Panc1 (cell line): ENCODE measurements around the gene TSPAN14. TPM values are rescaled to one million over a fixed set of nuclear protein-coding genes. Genes with fewer than 3 reads are reported as not detected.
A peak's percentile ranks its signal among the peaks of the same experiment; 100 is the strongest.

ENCODE experiments used
- ATAC-seq: fragments of 200-7000 bp; cut with Tn5 transposase; 2 replicates; pipeline ENCODE4 v1.9.1; 2020; ENCODE audit warnings: mild to moderate bottlenecking, moderate library complexity
- BruUV-seq: library from RNA; stranded (reverse); fragments of 400-500 nt; replicated peaks from 2 replicates; lab custom pipeline; 2021; lab: Mats Ljungman, UMichigan
- CTCF ChIA-PET: fragments of 300-600 bp; sonication (Branson Sonifier 250); formaldehyde crosslinking; loops from one replicate; lab custom pipeline; 2022; ENCODE audit warnings: antibody characterized with exemption; lab: Charles Lee
- POLR2A ChIA-PET: fragments of 300-600 bp; sonication (Branson Sonifier 250); formaldehyde crosslinking; loops from one replicate; lab custom pipeline; 2022; ENCODE audit warnings: antibody characterized with exemption; lab: Charles Lee
- DNase-seq: peaks from one replicate; pipeline ENCODE4 v3.0.0-alpha.2; 2010; ENCODE audit warnings: low read depth, low spot score
- H3K27ac ChIP-seq: 2 replicates; pipeline ENCODE4 v1.5.1; 2011; ENCODE audit warnings: mild to moderate bottlenecking, low read length, inconsistent platforms
- H3K27me3 ChIP-seq: fragments of 200-500 bp; sonication (Bioruptor generic); 2 replicates; pipeline ENCODE4 v1.6.0; 2014; ENCODE audit warnings: low read length, inconsistent platforms; ENCODE audit not compliant: control insufficient read depth, insufficient read depth
- H3K36me3 ChIP-seq: fragments of 200-500 bp; sonication (Bioruptor generic); 2 replicates; pipeline ENCODE4 v1.5.1; 2014; ENCODE audit warnings: inconsistent platforms, mild to moderate bottlenecking, low read length, moderate library complexity; ENCODE audit not compliant: control insufficient read depth, insufficient read depth
- H3K4me1 ChIP-seq: 2 replicates; pipeline ENCODE4 v1.5.1; 2011; ENCODE audit warnings: inconsistent platforms, mild to moderate bottlenecking, low read length, moderate library complexity; ENCODE audit not compliant: control insufficient read depth, insufficient read depth
- H3K4me3 ChIP-seq, 2 experiments: 2 replicates each; pipeline ENCODE4 v1.5.1; 2011 to 2012; ENCODE audit warnings: low read depth in 2 of 2, low read length in 2 of 2, mild to moderate bottlenecking in 2 of 2, inconsistent platforms in 1 of 2, moderate library complexity in 1 of 2
- H3K9me3 ChIP-seq: fragments of 200-500 bp; sonication (Bioruptor generic); 2 replicates; pipeline ENCODE4 v1.5.1; 2014; ENCODE audit warnings: low read depth, mild to moderate bottlenecking, inconsistent platforms, low read length, moderate library complexity; ENCODE audit not compliant: control insufficient read depth, insufficient read depth
- CTCF ChIP-seq: fragments of 450-650 bp; IDR thresholded peaks from 2 replicates; pipeline ENCODE4 v1.5.1; 2017; ENCODE audit warnings: mild to moderate bottlenecking
- POLR2AphosphoS5 ChIP-seq: IDR thresholded peaks from 2 replicates; pipeline ENCODE4 v1.6.1; 2012; ENCODE audit warnings: mild to moderate bottlenecking, low read depth, low read length, moderate library complexity
- REST ChIP-seq, 2 experiments: IDR thresholded peaks; 2 replicates each; pipeline ENCODE4 v1.6.1; 2011 to 2012; ENCODE audit warnings: low read depth in 2 of 2, control low read depth in 1 of 2, low read length in 1 of 2, mild to moderate bottlenecking in 1 of 2, moderate library complexity in 1 of 2; ENCODE audit not compliant: insufficient read depth in 1 of 2
- SIN3A ChIP-seq: IDR thresholded peaks from 2 replicates; pipeline ENCODE4 v1.6.1; 2012; ENCODE audit warnings: low read depth, mild to moderate bottlenecking, low read length, moderate library complexity, borderline replicate concordance; ENCODE audit not compliant: insufficient read depth
- TCF7L2 ChIP-seq: IDR thresholded peaks from 2 replicates; pipeline ENCODE4 v1.6.1; 2011; ENCODE audit warnings: mild to moderate bottlenecking, low read depth, low read length, inconsistent platforms
- in situ Hi-C: cut with HindIII; loops from 2 replicates; pipeline ENCODE4 v1.10.0; 2016; ENCODE audit warnings: low sequenced_read_pairs, low pct_unique_long_range_greater_than_20kb
- intact Hi-C: fragments of 100-400 bp; cut with micrococcal nuclease; formaldehyde crosslinking; loops from one replicate; pipeline ENCODE4 v1.10.0; 2022; ENCODE audit not compliant: unreplicated experiment
- total RNA-seq: library from RNA; stranded (reverse); gene quantifications from one replicate; pipeline ENCODE4 v1.2.1, GENCODE V29; 2021; ENCODE audit not compliant: unreplicated experiment

TSPAN14 gene
- total RNA-seq, 1 experiment from 2014 or later = 39.0 TPM

GRCh38 chr10:80545258-80545881 lies 91.3 kb downstream of the TSPAN14 start:
- ATAC-seq (no peak), DNase-seq (no peak)
- Histone ChIP-seq H3K27ac (no peak overlapping the region), H3K4me1 (no peaks in the 10 kb centered on the region), H3K27me3 (peaks cover 2% of the 10 kb centered on the region; the same call in 1 of the 2 replicates), H3K36me3 (no peaks in the 10 kb centered on the region), H3K9me3 (no peaks in the 10 kb centered on the region), H3K4me3 (no peak overlapping the region)
- POLR2A ChIA-PET = no interaction called here
- TF ChIP-seq CTCF (no peak), POLR2AphosphoS5 (no peak), TCF7L2 (no peak), REST (IDR thresholded peaks at IDR 0.05; ENCODE audit: insufficient read depth in 1 of 2, low read depth in 2 of 2, low read length in 1 of 2) (no peak), SIN3A (no peak)
- no TSS peak for BruUV-seq
- CTCF ChIA-PET = no interaction called here
- intact Hi-C loops (no loop called here), in situ Hi-C loops (no loop called here)

- DNase-seq = no peak
- CTCF ChIA-PET = interaction anchor here (0.5 kb wide), 1 partner anchor 54 kb away, joined by 6 read pairs; no protein-coding TSS in a partner anchor
These were observed 98.1 kb downstream of the TSPAN14 start for GRCh38 chr10:80552151-80552646.

More at GRCh38 chr10:80552151-80552646, 98.1 kb downstream of the TSPAN14 start:
- in situ Hi-C loops (no loop called here), intact Hi-C loops (no loop called here)
- BruUV-seq = no TSS peak
- no peaks in the 10 kb centered on the region for H3K4me1 ChIP-seq
- H3K9me3 ChIP-seq = no peaks in the 10 kb centered on the region
- H3K36me3 ChIP-seq = no peaks in the 10 kb centered on the region
- POLR2A ChIA-PET = no interaction called here
- H3K4me3 ChIP-seq = no peak overlapping the region
- H3K27me3 ChIP-seq = peaks cover 9% of the 10 kb centered on the region
- ATAC-seq = peak; percentile 64
- no peak overlapping the region for H3K27ac ChIP-seq
- TF ChIP-seq POLR2AphosphoS5 (no peak), CTCF (no peak), SIN3A (no peak), REST (IDR thresholded peaks at IDR 0.05; ENCODE audit: insufficient read depth in 1 of 2, low read depth in 2 of 2, low read length in 1 of 2) (no peak), TCF7L2 (no peak)
